Tibial nerve (tissue), 4 donors: Measurements from ENCODE around the gene USP32.

Experiments used
- CTCF ChIP-seq, 5 experiments: fragments of 200-600 bp in 3 of 5; fragments of 450-650 bp in 2 of 5; sonication (generic) in 3 of 5; IDR thresholded peaks; one replicate each; pipeline ENCODE4 v1.5.1; 2016 to 2019; ENCODE audit warnings: antibody characterized with exemption in 5 of 5, mild to moderate bottlenecking in 3 of 5, moderate library complexity in 2 of 5
- EP300 ChIP-seq, 2 donors: sonication (generic); formaldehyde crosslinking; IDR thresholded peaks; one replicate each; pipeline ENCODE4 v1.6.1; 2017; ENCODE audit warnings: antibody characterized with exemption in 2 of 2, mild to moderate bottlenecking in 1 of 2

GRCh38 chr17:60439501-60439900 is 47.6 kb upstream of the USP32 start:
- TF ChIP-seq CTCF (IDR thresholded peaks at IDR 0.05) (no peak), EP300 (IDR thresholded peaks at IDR 0.05) (no peak)
